ENCODE results near the gene KCNK17. TPM values are rescaled to one million over a fixed set of nuclear protein-coding genes. Genes with fewer than 3 reads are reported as not detected.

Gene KCNK17
- polyA plus RNA-seq, 3 donors, result not detected

- DNase-seq, result no peak
- Mint-ChIP-seq H3K4me1 (peaks cover 2% of the 10 kb centered on the region), H3K27me3 (ENCODE audit: low read depth in 3 of 3) (peaks cover 2 to 6% (median 4%) of the 10 kb centered on the region in 3 donors), H3K27ac (no peak overlapping the region), H3K9me3 (peaks cover 0 to 3% (median 0%) of the 10 kb centered on the region in 7 donors), H3K36me3 (no peaks in the 10 kb centered on the region), H3K4me3 (no peak overlapping the region)
- Histone ChIP-seq H3K79me2 (ENCODE audit: insufficient read depth, low read length) (no peaks in the 10 kb centered on the region), H3K4me3 (replicated peaks in 1 of 3; ENCODE audit: low read depth in 2 of 3, low read length in 3 of 3) (no peak overlapping the region), H2AFZ (ENCODE audit: insufficient read depth, low read depth, low read length, poor library complexity, severe bottlenecking) (no peak overlapping the region), H3K4me1 (ENCODE audit: control insufficient read depth in 1 of 2, insufficient read depth in 2 of 2, low read length in 2 of 2) (no peaks in the 10 kb centered on the region), H3K4me2 (replicated peaks; ENCODE audit: extremely low read depth, low read length, poor library complexity, severe bottlenecking) (no peak overlapping the region), H4K20me1 (ENCODE audit: insufficient read depth, low read length) (no peaks in the 10 kb centered on the region), H3K27me3 (ENCODE audit: control insufficient read depth in 2 of 2, insufficient read depth in 2 of 2, low read length in 2 of 2) (no peaks in the 10 kb centered on the region), H3K9ac (ENCODE audit: insufficient read depth, low read length, poor library complexity, severe bottlenecking) (no peak overlapping the region), H3K36me3 (replicated peaks in 1 of 2; ENCODE audit: control insufficient read depth in 1 of 2, insufficient read depth in 2 of 2, low read length in 2 of 2) (no peaks in the 10 kb centered on the region), H3K27ac (ENCODE audit: low read depth in 1 of 2, low read length in 2 of 2) (no peak overlapping the region), H3K9me3 (replicated peaks in 1 of 2; ENCODE audit: control insufficient read depth in 1 of 2, insufficient read depth in 1 of 2, low read length in 2 of 2) (no peaks in the 10 kb centered on the region)
- intact Hi-C loops (cut with micrococcal nuclease), result loop anchor here in 1 of 2 donors (5.0 kb wide), 1 partner anchor 959 kb away; no protein-coding TSS in a partner anchor
- TF ChIP-seq CTCF (IDR thresholded peaks at IDR 0.05), result no peak
- WGBS (ENCODE audit: insufficient coverage), result 97% methylated on average over 15 of the region's 15 CpGs
These were observed 34.5 kb upstream of the KCNK17 start for GRCh38 chr6:39348740-39349139.

- H3K4me1 ChIP-seq (ENCODE audit: control insufficient read depth in 1 of 2, insufficient read depth in 2 of 2, low read length in 2 of 2), result peaks cover 0 to 4% of the 10 kb centered on the region in 2 donors
- no peak overlapping the region for H3K4me3 Mint-ChIP-seq
- H2AFZ ChIP-seq (ENCODE audit: insufficient read depth, low read depth, low read length, poor library complexity, severe bottlenecking), result no peak overlapping the region
- peaks cover 0 to 3% (median 0%) of the 10 kb centered on the region in 7 donors for H3K9me3 Mint-ChIP-seq
- H3K27me3 ChIP-seq (ENCODE audit: control insufficient read depth in 2 of 2, insufficient read depth in 2 of 2, low read length in 2 of 2), result no peaks in the 10 kb centered on the region
- H3K79me2 ChIP-seq (ENCODE audit: insufficient read depth, low read length), result no peaks in the 10 kb centered on the region
- H3K4me1 Mint-ChIP-seq, result peaks cover 8% of the 10 kb centered on the region
- H4K20me1 ChIP-seq (ENCODE audit: insufficient read depth, low read length), result no peaks in the 10 kb centered on the region
- TF ChIP-seq CTCF (IDR thresholded peaks at IDR 0.05), result peak; percentile 93
- H3K27me3 Mint-ChIP-seq (ENCODE audit: low read depth in 3 of 3), result peaks cover 2 to 6% (median 4%) of the 10 kb centered on the region in 3 donors
- WGBS (ENCODE audit: insufficient coverage), result 35% methylated on average over 7 of the region's 9 CpGs
- no peaks in the 10 kb centered on the region for H3K36me3 Mint-ChIP-seq
- H3K27ac ChIP-seq (ENCODE audit: low read depth in 1 of 2, low read length in 2 of 2), result no peak overlapping the region
- no peak overlapping the region for H3K9ac ChIP-seq (ENCODE audit: insufficient read depth, low read length, poor library complexity, severe bottlenecking)
- no peak overlapping the region for H3K4me3 ChIP-seq (replicated peaks in 1 of 3; ENCODE audit: low read depth in 2 of 3, low read length in 3 of 3)
- intact Hi-C loops (cut with micrococcal nuclease), result loop anchor here in 1 of 2 donors (5.0 kb wide), 1 partner anchor 959 kb away; no protein-coding TSS in a partner anchor
- no peaks in the 10 kb centered on the region for H3K36me3 ChIP-seq (replicated peaks in 1 of 2; ENCODE audit: control insufficient read depth in 1 of 2, insufficient read depth in 2 of 2, low read length in 2 of 2)
- peak; percentile 21 to 49 (median 48) for DNase-seq
- H3K9me3 ChIP-seq (replicated peaks in 1 of 2; ENCODE audit: control insufficient read depth in 1 of 2, insufficient read depth in 1 of 2, low read length in 2 of 2), result no peaks in the 10 kb centered on the region
- no peak overlapping the region for H3K4me2 ChIP-seq (replicated peaks; ENCODE audit: extremely low read depth, low read length, poor library complexity, severe bottlenecking)
- H3K27ac Mint-ChIP-seq, result no peak overlapping the region
These were observed 33.8 kb upstream of the KCNK17 start for GRCh38 chr6:39347906-39348585.
